CD4-positive, alpha-beta memory T cell (primary cell): Measurements from ENCODE around the gene DOCK1. TPM values are rescaled to one million over a fixed set of nuclear protein-coding genes. Genes with fewer than 3 reads are reported as not detected.

Source experiments
- CTCF ChIA-PET: fragments of 350-600 bp; sonication (Branson Sonifier 250); formaldehyde crosslinking; loops from one replicate; lab custom pipeline; 2021; ENCODE audit warnings: inconsistent platforms; ENCODE audit not compliant: partially characterized antibody; lab: Charles Lee
- POLR2A ChIA-PET: fragments of 350-600 bp; sonication (Branson Sonifier 250); formaldehyde crosslinking; loops from one replicate; lab custom pipeline; 2021; ENCODE audit not compliant: partially characterized antibody; lab: Charles Lee
- DNase-seq, 5 donors: peaks; one replicate each; pipeline versions ENCODE4 v3.0.0 to v3.0.0-alpha.2; 2020 to 2022; ENCODE audit warnings: mixed read lengths in 1 of 5
- H3K27ac ChIP-seq: one replicate; pipeline ENCODE4 v1.7.0; 2013; ENCODE audit warnings: low read depth, low read length
- H3K27me3 ChIP-seq: 2 replicates; pipeline ENCODE4 v1.7.0; 2013; ENCODE audit warnings: mild to moderate bottlenecking, low read length, moderate library complexity; ENCODE audit not compliant: insufficient read depth
- H3K36me3 ChIP-seq: 2 replicates; pipeline ENCODE4 v1.7.0; 2013; ENCODE audit warnings: mild to moderate bottlenecking, low read length, moderate library complexity; ENCODE audit not compliant: insufficient read depth
- H3K4me1 ChIP-seq: 2 replicates; pipeline ENCODE4 v1.7.0; 2013; ENCODE audit warnings: mild to moderate bottlenecking, low read length, moderate library complexity; ENCODE audit not compliant: insufficient read depth
- H3K4me3 ChIP-seq, 2 donors: one replicate each; pipeline ENCODE4 v1.7.0; 2013; ENCODE audit warnings: low read length in 2 of 2, mild to moderate bottlenecking in 1 of 2
- H3K9me3 ChIP-seq, 2 donors: one replicate each; pipeline ENCODE4 v1.7.0; 2013; ENCODE audit warnings: low read length in 2 of 2, control low read depth in 1 of 2; ENCODE audit not compliant: control insufficient read depth in 1 of 2
- H3K27ac Mint-ChIP-seq, 7 donors: one replicate each; pipeline ENCODE4 v1.8.0; 2020 to 2021; ENCODE audit warnings: mixed read lengths in 7 of 7, mild to moderate bottlenecking in 6 of 7, inconsistent platforms in 3 of 7, moderate library complexity in 3 of 7
- H3K27me3 Mint-ChIP-seq, 2 donors: one replicate each; pipeline ENCODE4 v1.8.0; 2020 to 2021; ENCODE audit warnings: mixed read lengths in 2 of 2
- H3K36me3 Mint-ChIP-seq, 2 donors: one replicate each; pipeline ENCODE4 v1.8.0; 2020 to 2021; ENCODE audit warnings: mixed read lengths in 2 of 2, inconsistent platforms in 1 of 2, mild to moderate bottlenecking in 1 of 2
- H3K4me1 Mint-ChIP-seq, 4 donors: one replicate each; pipeline ENCODE4 v1.8.0; 2020 to 2021; ENCODE audit warnings: mixed read lengths in 4 of 4, mild to moderate bottlenecking in 1 of 4
- H3K4me3 Mint-ChIP-seq, 8 donors: one replicate each; pipeline ENCODE4 v1.8.0; 2020 to 2021; ENCODE audit warnings: mixed read lengths in 8 of 8, mild to moderate bottlenecking in 7 of 8, moderate library complexity in 6 of 8, inconsistent platforms in 3 of 8
- H3K9me3 Mint-ChIP-seq, 8 donors: one replicate each; pipeline ENCODE4 v1.8.0; 2020 to 2021; ENCODE audit warnings: mixed read lengths in 8 of 8, mild to moderate bottlenecking in 5 of 8, inconsistent platforms in 3 of 8, moderate library complexity in 1 of 8
- intact Hi-C: fragments of 100-400 bp; cut with micrococcal nuclease; formaldehyde crosslinking; loops from one replicate; pipeline ENCODE4 v1.15.1; 2023
- polyA plus RNA-seq, 2 donors: library from polyadenylated mRNA; unstranded; fragments of 300-500 nt; fragmentation: Illumina TruSeq; gene quantifications; one replicate each; pipeline ENCODE4 v1.2.3, GENCODE V29; 2021
- total RNA-seq, 2 experiments: library from RNA; stranded (reverse); gene quantifications; one replicate each; pipeline ENCODE4 v1.2.3, GENCODE V29; 2021

The DOCK1 gene
- total and polyA plus RNA-seq, 4 experiments from 2014 or later, result 0.17 TPM; not detected in 2

DNA sequence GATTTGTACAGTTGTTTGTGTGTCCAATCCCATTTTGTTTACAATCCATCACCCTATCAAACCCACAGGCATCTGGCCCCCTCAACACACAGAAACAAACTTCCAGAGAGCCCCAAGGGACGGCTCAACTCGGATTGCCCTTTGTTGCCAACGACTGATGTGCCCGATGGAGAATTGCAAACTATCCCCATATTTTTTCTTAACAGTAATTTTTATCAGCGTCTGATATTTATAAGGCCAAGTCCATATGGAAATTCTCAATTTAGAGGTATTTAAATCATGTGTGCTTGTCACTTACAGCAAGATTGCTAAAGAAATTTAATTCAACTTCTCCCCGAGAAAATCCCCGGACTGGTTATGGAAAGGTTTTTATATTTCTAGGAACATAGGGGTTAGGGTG is 530.0 kb downstream of the DOCK1 start:
- Histone ChIP-seq H3K4me1 (no peaks in the 10 kb centered on the region), H3K9me3 (no peaks in the 10 kb centered on the region), H3K27me3 (no peaks in the 10 kb centered on the region), H3K4me3 (no peak overlapping the region), H3K36me3 (no peaks in the 10 kb centered on the region), H3K27ac (no peak overlapping the region)
- POLR2A ChIA-PET, result no interaction called here
- DNase-seq, result no peak
- intact Hi-C loops, result no loop called here
- Mint-ChIP-seq H3K36me3 (no peaks in the 10 kb centered on the region), H3K4me1 (no peaks in the 10 kb centered on the region), H3K27me3 (no peaks in the 10 kb centered on the region), H3K27ac (no peak overlapping the region), H3K9me3 (peaks cover 0 to 2% (median 0%) of the 10 kb centered on the region in 8 donors), H3K4me3 (no peak overlapping the region)
- CTCF ChIA-PET, result no interaction called here

DNA sequence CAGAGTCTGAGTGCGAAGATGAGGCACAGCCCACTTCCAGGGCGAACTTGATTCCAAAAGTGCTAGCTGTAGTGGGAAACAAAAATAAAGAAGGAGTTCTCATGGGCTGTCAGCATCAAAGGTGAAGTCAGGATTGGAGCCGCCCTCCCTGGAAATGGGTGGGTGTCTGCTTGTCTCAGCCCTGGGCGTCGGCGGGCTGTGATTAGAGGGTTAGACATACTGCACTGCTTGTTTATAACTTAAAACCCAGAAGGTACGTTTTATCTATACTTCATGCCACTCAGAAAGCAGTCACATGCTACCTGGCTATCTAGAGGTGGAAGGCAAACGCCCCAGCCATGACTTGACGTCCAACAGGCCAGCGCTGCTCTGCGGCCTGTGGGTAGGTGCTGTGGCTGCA is 535.1 kb downstream of the DOCK1 start:
- Mint-ChIP-seq H3K27ac (no peak overlapping the region), H3K4me3 (no peak overlapping the region), H3K36me3 (no peaks in the 10 kb centered on the region), H3K4me1 (no peaks in the 10 kb centered on the region), H3K27me3 (peaks cover 0 to 1% of the 10 kb centered on the region in 2 donors), H3K9me3 (peaks cover 0 to 4% (median 0%) of the 10 kb centered on the region in 8 donors)
- intact Hi-C loops, result no loop called here
- H3K36me3 ChIP-seq, result no peaks in the 10 kb centered on the region
- H3K4me1 ChIP-seq, result no peaks in the 10 kb centered on the region
- H3K4me3 ChIP-seq, result no peak overlapping the region
- H3K9me3 ChIP-seq, result no peaks in the 10 kb centered on the region
- POLR2A ChIA-PET, result no interaction called here
- H3K27ac ChIP-seq, result no peak overlapping the region
- H3K27me3 ChIP-seq, result no peaks in the 10 kb centered on the region
- DNase-seq, result no peak
- CTCF ChIA-PET, result no interaction called here

- Histone ChIP-seq H3K36me3 (no peaks in the 10 kb centered on the region), H3K9me3 (no peaks in the 10 kb centered on the region), H3K27ac (no peak overlapping the region), H3K27me3 (no peaks in the 10 kb centered on the region), H3K4me1 (no peaks in the 10 kb centered on the region), H3K4me3 (no peak overlapping the region)
- H3K4me1 Mint-ChIP-seq, result no peaks in the 10 kb centered on the region
- peaks cover 0 to 2% (median 0%) of the 10 kb centered on the region in 8 donors for H3K9me3 Mint-ChIP-seq
- H3K27ac Mint-ChIP-seq, result no peak overlapping the region
- intact Hi-C loops, result no loop called here
- peaks cover 0 to 1% of the 10 kb centered on the region in 2 donors for H3K27me3 Mint-ChIP-seq
- no peak for DNase-seq
- ChIA-PET CTCF (no interaction called here), POLR2A (no interaction called here)
- no peaks in the 10 kb centered on the region for H3K36me3 Mint-ChIP-seq
- no peak overlapping the region for H3K4me3 Mint-ChIP-seq
These were observed 536.4 kb downstream of the DOCK1 start for GRCh38 chr10:127441350-127442219.

- Histone ChIP-seq H3K9me3 (no peaks in the 10 kb centered on the region), H3K27me3 (no peaks in the 10 kb centered on the region), H3K36me3 (no peaks in the 10 kb centered on the region), H3K27ac (no peak overlapping the region), H3K4me1 (no peaks in the 10 kb centered on the region), H3K4me3 (no peak overlapping the region)
- H3K27me3 Mint-ChIP-seq, result peaks cover 0 to 1% of the 10 kb centered on the region in 2 donors
- no peaks in the 10 kb centered on the region for H3K4me1 Mint-ChIP-seq
- POLR2A ChIA-PET, result no interaction called here
- H3K9me3 Mint-ChIP-seq, result peaks cover 0 to 2% (median 0%) of the 10 kb centered on the region in 8 donors
- DNase-seq, result no peak
- intact Hi-C loops, result no loop called here
- H3K4me3 Mint-ChIP-seq, result no peak overlapping the region
- H3K27ac Mint-ChIP-seq, result no peak overlapping the region
- no peaks in the 10 kb centered on the region for H3K36me3 Mint-ChIP-seq
- CTCF ChIA-PET, result no interaction called here
These were observed 536.9 kb downstream of the DOCK1 start for GRCh38 chr10:127442220-127442525.

GRCh38 chr10:127444155-127444554 is 538.9 kb downstream of the DOCK1 start:
- Mint-ChIP-seq H3K4me1 (no peaks in the 10 kb centered on the region), H3K27ac (no peak overlapping the region), H3K9me3 (peaks cover 0 to 2% (median 0%) of the 10 kb centered on the region in 8 donors), H3K27me3 (peaks cover 0 to 1% of the 10 kb centered on the region in 2 donors), H3K36me3 (no peaks in the 10 kb centered on the region), H3K4me3 (no peak overlapping the region)
- H3K36me3 ChIP-seq, result no peaks in the 10 kb centered on the region
- no peak for DNase-seq
- intact Hi-C loops, result no loop called here
- H3K27me3 ChIP-seq, result no peaks in the 10 kb centered on the region
- ChIA-PET CTCF (no interaction called here), POLR2A (no interaction called here)
- H3K4me1 ChIP-seq, result no peaks in the 10 kb centered on the region
- no peaks in the 10 kb centered on the region for H3K9me3 ChIP-seq
- no peak overlapping the region for H3K4me3 ChIP-seq
- no peak overlapping the region for H3K27ac ChIP-seq

GRCh38 chr10:127447197-127447596 is 542.0 kb downstream of the DOCK1 start:
- H3K4me1 ChIP-seq, result no peaks in the 10 kb centered on the region
- H3K4me1 Mint-ChIP-seq, result no peaks in the 10 kb centered on the region
- H3K27ac Mint-ChIP-seq, result no peak overlapping the region
- no peaks in the 10 kb centered on the region for H3K36me3 ChIP-seq
- no peaks in the 10 kb centered on the region for H3K36me3 Mint-ChIP-seq
- H3K27me3 Mint-ChIP-seq, result peaks cover 0 to 1% of the 10 kb centered on the region in 2 donors
- DNase-seq, result no peak
- H3K4me3 Mint-ChIP-seq, result no peak overlapping the region
- H3K9me3 ChIP-seq, result no peaks in the 10 kb centered on the region
- ChIA-PET POLR2A (no interaction called here), CTCF (no interaction called here)
- H3K9me3 Mint-ChIP-seq, result peaks cover 0 to 2% (median 0%) of the 10 kb centered on the region in 8 donors
- no peaks in the 10 kb centered on the region for H3K27me3 ChIP-seq
- no peak overlapping the region for H3K4me3 ChIP-seq
- intact Hi-C loops, result no loop called here
- H3K27ac ChIP-seq, result no peak overlapping the region

DNA sequence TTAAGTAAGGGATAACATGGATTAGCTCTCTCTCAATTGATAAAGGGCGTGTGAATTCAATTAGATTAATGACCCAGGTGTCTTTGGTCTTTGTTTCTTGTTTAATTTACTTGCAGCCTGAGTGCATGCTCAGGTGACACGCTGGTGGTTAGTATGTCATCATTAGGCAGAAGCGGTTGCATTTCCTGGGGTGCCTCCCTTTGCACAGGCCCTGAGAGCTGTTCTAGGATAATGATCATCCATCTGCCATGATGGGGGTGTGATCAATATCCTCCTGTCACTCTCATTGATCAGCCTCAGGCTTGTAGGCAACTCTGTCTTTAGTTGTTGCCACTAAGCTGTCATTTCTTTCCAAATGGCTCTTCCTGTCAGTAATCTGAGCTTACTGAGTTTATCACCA is 544.3 kb downstream of the DOCK1 start:
- ChIA-PET POLR2A (no interaction called here), CTCF (no interaction called here)
- H3K27ac ChIP-seq, result no peak overlapping the region
- no peaks in the 10 kb centered on the region for H3K36me3 ChIP-seq
- Mint-ChIP-seq H3K27me3 (no peaks in the 10 kb centered on the region), H3K4me1 (no peaks in the 10 kb centered on the region), H3K4me3 (no peak overlapping the region), H3K9me3 (peaks cover 0 to 3% (median 0%) of the 10 kb centered on the region in 8 donors), H3K27ac (no peak overlapping the region), H3K36me3 (no peaks in the 10 kb centered on the region)
- H3K4me1 ChIP-seq, result no peaks in the 10 kb centered on the region
- no peak for DNase-seq
- no peak overlapping the region for H3K4me3 ChIP-seq
- intact Hi-C loops, result no loop called here
- H3K9me3 ChIP-seq, result no peaks in the 10 kb centered on the region
- H3K27me3 ChIP-seq, result no peaks in the 10 kb centered on the region
